GM21576 (cell line): ENCODE measurements around the gene CDH26.
"Not testable (repeated sequence)": the region's sequence is repeated elsewhere in the genome, so short reads cannot be mapped to it uniquely, and the experiment has no call there.

Source experiments
- ATAC-seq: cut with Tn5 transposase; IDR thresholded peaks from one replicate; pipeline ENCODE4 v1.9.1; 2021; ENCODE audit warnings: mild to moderate bottlenecking, moderate library complexity; ENCODE audit not compliant: unreplicated experiment

Gene CDH26

GRCh38 chr20:60040471-60041162, 82.4 kb downstream of the CDH26 start:
- ATAC-seq = no peak

GRCh38 chr20:60041436-60042165, 83.4 kb downstream of the CDH26 start:
- ATAC-seq = not testable (repeated sequence)

DNA sequence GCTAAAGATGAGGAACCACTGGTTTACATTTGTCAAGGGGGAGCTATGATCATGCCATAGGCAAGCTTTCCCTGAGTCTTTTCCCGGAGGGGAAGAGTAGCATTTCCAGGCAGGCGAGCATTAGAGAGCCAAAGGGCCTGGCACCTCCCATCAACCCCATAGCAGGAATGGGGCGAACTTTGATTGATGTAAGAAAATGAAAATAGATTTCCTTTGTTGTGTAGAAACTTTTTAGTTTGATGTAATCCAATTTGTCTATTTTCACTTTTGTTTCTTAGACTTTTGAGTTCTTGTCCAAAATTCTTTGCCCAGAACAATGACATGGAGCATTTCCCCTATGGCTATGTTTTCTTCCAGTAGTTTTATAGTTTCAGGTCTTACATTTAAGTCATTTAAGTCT, 85.2 kb downstream of the CDH26 start:
- ATAC-seq = no peak

- ATAC-seq = no peak
Observed at GRCh38 chr20:60046011-60046413, 87.8 kb downstream of the CDH26 start.

GRCh38 chr20:60046436-60046835, 88.2 kb downstream of the CDH26 start:
- ATAC-seq = no peak

DNA sequence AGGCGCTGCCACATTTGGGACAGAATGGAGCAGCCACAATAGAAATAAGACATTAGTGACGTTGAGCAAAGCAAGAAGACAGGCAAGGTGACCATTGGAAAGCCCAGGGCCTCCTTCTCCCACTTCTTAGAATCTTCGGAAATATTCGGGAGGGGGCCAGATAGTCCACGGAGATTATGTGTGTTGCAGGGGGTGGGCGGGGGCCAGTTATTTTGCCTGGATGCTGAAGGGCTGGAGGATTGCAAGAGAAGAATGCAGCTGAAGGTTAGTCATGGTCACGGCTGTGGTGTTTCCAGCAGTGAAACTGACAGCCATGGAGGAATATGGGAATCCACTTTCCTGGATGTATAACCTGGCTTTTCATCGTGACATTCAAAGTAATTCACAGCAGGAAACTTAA, 88.6 kb downstream of the CDH26 start:
- ATAC-seq = no peak

- no peak for ATAC-seq
Observed at GRCh38 chr20:60048634-60049521, 90.7 kb downstream of the CDH26 start.

DNA sequence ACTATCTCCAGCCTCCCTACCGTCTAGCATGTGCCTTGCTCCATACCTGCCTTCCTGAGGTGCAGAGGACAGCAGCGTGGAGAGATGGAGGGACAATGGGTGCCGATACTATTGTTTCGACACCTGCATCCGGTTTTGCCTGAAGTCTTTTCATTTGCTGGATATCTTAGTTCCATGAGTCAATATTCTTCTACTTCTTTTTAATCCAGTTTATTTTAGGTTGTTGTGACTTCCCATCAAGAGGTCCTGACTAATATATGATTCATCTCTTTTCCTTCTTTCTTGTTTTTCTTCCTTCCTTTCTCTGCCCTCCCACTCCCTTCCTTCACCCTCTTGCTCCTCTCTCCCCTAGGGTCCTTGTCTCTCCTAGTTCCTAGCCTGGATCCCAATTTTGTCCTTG, 91.4 kb downstream of the CDH26 start:
- ATAC-seq = no peak

GRCh38 chr20:60050193-60050947, 92.1 kb downstream of the CDH26 start:
- ATAC-seq = no peak

DNA sequence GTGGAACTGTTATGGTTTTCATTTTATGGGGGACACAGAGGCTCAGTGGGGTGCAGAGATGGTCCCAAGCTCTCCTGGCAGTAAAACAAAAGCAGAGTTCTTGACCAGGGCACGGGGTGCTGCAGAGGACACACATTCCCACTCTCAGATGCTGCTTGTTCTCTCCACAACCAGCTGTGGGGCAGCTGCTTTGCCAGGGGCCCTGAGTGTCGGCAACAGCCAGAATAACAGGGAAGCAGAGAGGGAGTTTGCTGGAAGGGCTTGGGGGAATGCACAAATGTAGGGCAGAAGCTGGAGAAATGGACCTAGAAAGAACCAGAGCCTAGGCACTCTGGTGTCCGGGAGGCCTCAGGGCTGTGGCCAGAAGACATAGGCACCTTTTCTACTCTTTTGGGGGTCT, 93.7 kb downstream of the CDH26 start:
- ATAC-seq = no peak

GRCh38 chr20:60052322-60052721, 94.1 kb downstream of the CDH26 start:
- ATAC-seq = no peak

DNA sequence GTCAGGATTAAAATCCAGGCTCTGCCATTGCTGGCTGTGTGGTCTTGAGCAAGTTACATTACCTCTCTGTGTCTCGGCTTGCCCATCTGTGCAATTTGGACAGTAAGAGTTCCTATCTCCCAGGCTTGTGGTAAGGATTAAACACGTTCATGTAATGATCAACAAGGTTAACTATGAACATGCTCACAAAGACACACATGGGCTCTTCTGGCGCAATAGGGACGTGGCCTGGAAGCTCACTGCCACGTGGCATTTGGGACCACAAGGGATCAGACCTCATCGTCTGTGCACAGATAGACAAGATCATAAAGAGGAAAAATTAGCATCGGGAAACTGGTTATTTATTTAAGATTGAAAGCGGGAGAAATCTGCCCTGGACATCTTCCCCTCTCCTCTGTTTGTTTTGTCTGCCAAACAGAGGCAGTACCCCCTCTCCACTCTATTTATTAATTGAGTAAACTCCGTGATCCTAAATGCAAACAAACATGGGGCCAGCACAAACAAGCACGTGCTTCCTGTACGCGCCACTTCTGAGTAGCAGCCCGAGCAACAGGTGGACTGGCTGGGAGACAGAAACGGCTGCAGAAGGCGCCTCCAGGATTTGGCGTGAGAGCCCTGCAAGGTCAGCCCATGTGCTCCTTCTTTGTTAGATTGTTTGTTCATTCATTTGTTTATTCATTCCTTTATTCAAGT, 95.0 kb downstream of the CDH26 start:
- ATAC-seq = no peak

DNA sequence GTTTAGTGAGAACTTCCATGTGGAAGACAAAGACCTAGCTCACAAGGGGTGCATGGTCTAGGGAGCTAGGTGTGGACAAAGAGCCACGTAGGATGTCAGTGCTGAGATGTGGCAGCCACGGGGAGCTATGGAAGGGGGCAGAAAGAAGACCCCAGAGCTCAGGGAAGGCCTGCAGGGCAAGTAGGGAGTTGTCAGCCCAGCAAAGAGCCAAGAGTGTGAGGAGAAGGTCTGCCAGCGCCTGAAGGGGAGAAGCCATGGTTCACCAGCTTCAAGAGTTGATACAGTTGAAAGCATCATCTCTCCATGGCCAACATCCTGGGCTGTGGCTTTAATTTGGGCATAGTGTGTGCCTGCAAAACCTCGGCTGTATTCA, 95.6 kb downstream of the CDH26 start:
- ATAC-seq = no peak

DNA sequence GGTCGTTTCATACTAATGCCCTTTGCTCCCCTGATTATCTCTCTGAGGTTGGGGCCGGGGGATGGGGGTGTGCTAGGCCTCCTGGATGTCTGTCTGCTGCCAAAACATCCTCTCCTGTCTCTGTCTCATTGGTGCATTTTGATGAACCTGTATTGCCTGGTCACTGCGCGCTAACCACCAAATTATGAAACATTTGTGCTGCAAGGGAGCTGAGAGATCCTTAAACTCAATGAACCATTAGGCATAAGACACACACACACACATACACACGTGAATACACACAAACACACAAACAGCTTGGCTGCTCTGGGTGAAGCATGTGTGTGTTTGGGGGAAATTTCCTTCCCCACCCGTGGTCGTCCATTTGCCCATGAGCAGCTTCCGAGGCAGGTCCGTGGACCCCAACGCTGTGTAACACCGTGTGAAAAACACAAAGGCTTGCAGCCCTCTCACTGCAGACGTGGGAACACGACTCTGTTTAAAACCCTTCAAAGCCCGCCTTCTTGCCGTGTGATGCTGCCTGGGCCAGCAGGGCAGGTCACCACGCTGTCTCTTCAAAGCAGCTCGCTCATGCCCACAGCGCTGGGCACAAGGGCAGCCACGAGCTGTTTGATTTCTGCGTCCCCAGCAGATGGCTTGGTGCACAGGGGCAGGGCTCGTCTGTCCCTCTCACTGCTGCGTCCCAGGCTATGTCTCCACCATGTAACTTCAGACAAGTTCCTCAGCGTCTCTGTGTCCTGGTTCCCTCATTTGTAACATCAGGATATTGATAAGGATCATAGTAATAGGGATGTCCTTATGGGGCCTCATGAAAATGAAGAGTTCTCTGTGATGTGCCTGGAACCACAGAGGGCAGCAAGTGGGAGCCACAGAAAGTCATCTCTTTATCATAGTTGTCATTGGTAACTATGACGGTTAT, 96.8 kb downstream of the CDH26 start:
- no peak for ATAC-seq

DNA sequence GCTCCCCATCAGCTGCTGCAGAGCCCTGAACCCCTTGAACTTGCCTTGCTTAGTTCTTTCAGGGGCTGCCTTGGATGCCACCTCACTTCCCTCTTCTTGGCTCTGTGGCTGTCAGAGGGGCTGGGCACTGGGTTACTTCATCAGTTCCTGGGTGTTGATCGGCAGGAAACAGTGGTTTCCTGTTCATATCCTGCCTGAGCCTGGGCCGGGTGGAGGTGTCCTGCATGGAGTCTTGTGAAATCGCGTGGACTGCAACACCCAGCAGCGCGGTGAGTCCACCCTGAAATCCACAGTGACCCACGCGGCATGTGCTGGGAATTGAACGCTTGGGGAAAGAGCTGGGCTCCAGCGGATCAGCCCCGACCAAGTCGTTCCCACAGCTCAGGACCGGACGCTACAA, 97.5 kb downstream of the CDH26 start:
- ATAC-seq = peak; percentile 36

DNA sequence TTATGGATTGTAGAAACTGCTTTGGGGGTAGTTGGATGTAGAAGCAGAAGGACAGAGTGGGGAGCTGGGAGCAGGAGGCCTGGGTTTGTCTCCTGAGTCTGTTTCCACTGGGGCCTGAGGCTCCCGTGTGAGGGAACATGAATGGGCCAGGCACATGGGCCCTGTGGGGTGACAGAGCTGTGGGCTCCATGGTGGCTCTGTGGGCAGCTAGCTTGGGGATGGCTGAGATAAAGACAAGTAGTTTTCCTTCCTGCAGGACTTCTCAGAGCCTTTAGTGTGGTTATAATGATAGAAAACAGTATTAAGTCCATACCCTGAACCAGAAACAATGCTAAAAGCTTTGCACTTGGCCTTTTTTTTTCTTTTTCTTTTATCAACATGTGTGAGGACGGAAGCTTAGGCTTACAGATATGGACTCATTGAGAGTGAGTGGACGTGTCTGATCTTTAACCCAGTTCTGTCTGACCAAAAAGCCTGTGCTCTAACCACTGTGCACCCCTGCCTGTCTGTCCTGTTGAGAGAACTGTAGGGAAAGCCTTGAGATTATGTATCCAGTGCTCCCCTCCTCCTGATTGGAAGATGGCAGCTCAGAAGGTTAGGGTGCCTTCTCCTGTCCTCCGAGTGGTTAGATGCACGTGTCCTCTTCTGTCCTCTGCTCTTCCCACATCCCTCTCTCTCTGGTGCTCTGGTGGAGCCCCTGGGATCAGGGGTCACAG, 98.3 kb downstream of the CDH26 start:
- ATAC-seq = no peak

- ATAC-seq = peak; percentile 62
Observed at GRCh38 chr20:60057123-60057865, 99.1 kb downstream of the CDH26 start.
